OCI-LY3 (cell line): ENCODE measurements around the gene RTN4IP1.

Source experiments
- H2AFZ ChIP-seq: fragments of 200-600, 300-600 bp; shearing (Covaris generic); 2 replicates; pipeline ENCODE4 v1.6.0; 2014; ENCODE audit warnings: antibody characterized with exemption, low read depth, low read length
- H3K27ac ChIP-seq: fragments of 200-600, 300-600 bp; sonication (generic); 2 replicates; pipeline ENCODE4 v1.5.1; 2014; ENCODE audit warnings: mild to moderate bottlenecking, low read length, moderate library complexity, mixed read lengths
- H3K27me3 ChIP-seq: fragments of 200-600, 300-600 bp; sonication (generic); 2 replicates; pipeline ENCODE4 v1.6.1; 2014; ENCODE audit warnings: low read depth, low read length, mixed read lengths
- H3K36me3 ChIP-seq: fragments of 200-600, 300-600 bp; sonication (generic); replicated peaks from 2 replicates; pipeline ENCODE3; 2014; ENCODE audit warnings: low read depth, low read length, mixed read lengths
- H3K4me1 ChIP-seq: fragments of 300-600, 200-600 bp; sonication (generic); 2 replicates; pipeline ENCODE4 v1.6.1; 2014; ENCODE audit warnings: low read length, mixed read lengths
- H3K4me2 ChIP-seq: fragments of 200-600, 300-600 bp; sonication (generic); 2 replicates; pipeline ENCODE4 v1.6.1; 2014; ENCODE audit warnings: low read length, mixed read lengths
- H3K4me3 ChIP-seq: fragments of 300-600, 200-600 bp; sonication (generic); 2 replicates; pipeline ENCODE4 v1.5.1; 2014; ENCODE audit warnings: antibody characterized with exemption, mild to moderate bottlenecking, low read length, moderate library complexity
- H3K79me2 ChIP-seq: fragments of 300-600, 200-600 bp; shearing (Covaris generic); 2 replicates; pipeline ENCODE4 v1.6.1; 2014; ENCODE audit warnings: mild to moderate bottlenecking, low read length, mixed read lengths
- H3K9ac ChIP-seq: fragments of 300-600, 200-600 bp; shearing (Covaris generic); 2 replicates; pipeline ENCODE4 v1.6.0; 2014; ENCODE audit warnings: mild to moderate bottlenecking, low read length, moderate library complexity
- H3K9me3 ChIP-seq: fragments of 200-600, 300-600 bp; shearing (Covaris generic); 2 replicates; pipeline ENCODE4 v1.6.1; 2014; ENCODE audit warnings: low read length, mixed read lengths; ENCODE audit not compliant: insufficient read depth
- H4K20me1 ChIP-seq: fragments of 200-600, 300-600 bp; sonication (generic); 2 replicates; pipeline ENCODE4 v1.6.1; 2016; ENCODE audit warnings: low read length, mixed read lengths; ENCODE audit not compliant: insufficient read depth
- EZH2phosphoT487 ChIP-seq: fragments of 200-600 bp; shearing (Covaris generic); IDR thresholded peaks from 2 replicates; pipeline ENCODE4 v1.6.1; 2018; ENCODE audit warnings: antibody characterized with exemption, mixed run types, low read depth
- TF ChIP-seq, protein P1 (sequence below): fragments of 200-600, 300-600 bp; sonication (generic); IDR thresholded peaks from 2 replicates; pipeline ENCODE4 v1.5.1; 2014; ENCODE audit warnings: antibody characterized with exemption, low read length, low read depth

The RTN4IP1 gene, protein sequence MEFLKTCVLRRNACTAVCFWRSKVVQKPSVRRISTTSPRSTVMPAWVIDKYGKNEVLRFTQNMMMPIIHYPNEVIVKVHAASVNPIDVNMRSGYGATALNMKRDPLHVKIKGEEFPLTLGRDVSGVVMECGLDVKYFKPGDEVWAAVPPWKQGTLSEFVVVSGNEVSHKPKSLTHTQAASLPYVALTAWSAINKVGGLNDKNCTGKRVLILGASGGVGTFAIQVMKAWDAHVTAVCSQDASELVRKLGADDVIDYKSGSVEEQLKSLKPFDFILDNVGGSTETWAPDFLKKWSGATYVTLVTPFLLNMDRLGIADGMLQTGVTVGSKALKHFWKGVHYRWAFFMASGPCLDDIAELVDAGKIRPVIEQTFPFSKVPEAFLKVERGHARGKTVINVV

DNA sequence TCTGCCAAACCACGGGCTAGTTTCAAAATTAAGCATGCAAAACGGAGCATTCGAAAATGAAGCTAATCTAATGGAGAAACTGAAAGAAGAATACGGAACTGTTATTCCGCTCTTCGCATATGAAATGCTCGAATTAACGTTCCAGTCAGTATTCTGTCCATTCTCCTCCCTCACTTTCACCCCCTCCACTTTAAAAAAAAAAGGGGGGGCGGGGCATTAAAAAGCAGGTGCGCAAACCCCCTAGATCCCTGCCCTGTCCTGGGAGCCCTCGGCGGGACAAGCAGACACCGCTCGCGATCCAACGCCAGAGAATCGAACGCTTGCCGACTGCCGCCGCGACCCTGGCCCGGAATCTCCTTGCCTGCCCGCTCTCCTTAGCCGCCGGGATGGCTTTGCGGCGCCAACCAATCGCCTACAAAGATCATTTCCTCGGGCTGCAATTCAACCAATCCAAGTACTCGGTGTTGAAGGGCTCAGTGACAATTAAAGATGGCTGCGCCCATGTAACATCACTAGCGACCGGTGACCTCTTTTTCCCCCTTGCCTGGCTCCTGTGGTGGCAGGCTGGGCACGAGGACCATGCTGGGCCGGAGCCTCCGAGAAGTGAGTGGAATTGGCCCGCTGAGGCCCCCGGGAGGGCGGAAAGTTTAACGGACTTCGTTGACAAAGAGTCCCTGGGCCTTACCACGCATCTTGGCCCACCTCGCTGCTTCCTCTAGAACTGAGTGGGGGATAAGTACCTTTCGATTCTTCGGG, at the start of gene RTN4IP1, which contains the start of gene QRSL1:
RTN4IP1 (minus strand) TSS at position 396 of the 756 bp plus-strand sequence. CDS start 477 bp downstream, outside the sequence.
QRSL1 (plus strand) TSS at position 476 of the 756 bp plus-strand sequence; CDS start at position 580, 104 bp downstream.
- Histone ChIP-seq H3K4me2 (peak within 1 kb of the TSS; percentile 99), H2AFZ (no peak within 1 kb of the TSS), H3K9ac (peak within 1 kb of the TSS; percentile 95), H3K27me3 (no peaks in the 10 kb centered on the region), H3K79me2 (peaks cover 67% of the 10 kb centered on the region), H3K4me3 (peak within 1 kb of the TSS; percentile 96), H3K27ac (peak within 1 kb of the TSS; percentile 100), H3K36me3 (peaks cover 9% of the 10 kb centered on the region), H4K20me1 (no peaks in the 10 kb centered on the region), H3K4me1 (peaks cover 61% of the 10 kb centered on the region), H3K9me3 (no peaks in the 10 kb centered on the region)
- TF ChIP-seq, protein P1, sequence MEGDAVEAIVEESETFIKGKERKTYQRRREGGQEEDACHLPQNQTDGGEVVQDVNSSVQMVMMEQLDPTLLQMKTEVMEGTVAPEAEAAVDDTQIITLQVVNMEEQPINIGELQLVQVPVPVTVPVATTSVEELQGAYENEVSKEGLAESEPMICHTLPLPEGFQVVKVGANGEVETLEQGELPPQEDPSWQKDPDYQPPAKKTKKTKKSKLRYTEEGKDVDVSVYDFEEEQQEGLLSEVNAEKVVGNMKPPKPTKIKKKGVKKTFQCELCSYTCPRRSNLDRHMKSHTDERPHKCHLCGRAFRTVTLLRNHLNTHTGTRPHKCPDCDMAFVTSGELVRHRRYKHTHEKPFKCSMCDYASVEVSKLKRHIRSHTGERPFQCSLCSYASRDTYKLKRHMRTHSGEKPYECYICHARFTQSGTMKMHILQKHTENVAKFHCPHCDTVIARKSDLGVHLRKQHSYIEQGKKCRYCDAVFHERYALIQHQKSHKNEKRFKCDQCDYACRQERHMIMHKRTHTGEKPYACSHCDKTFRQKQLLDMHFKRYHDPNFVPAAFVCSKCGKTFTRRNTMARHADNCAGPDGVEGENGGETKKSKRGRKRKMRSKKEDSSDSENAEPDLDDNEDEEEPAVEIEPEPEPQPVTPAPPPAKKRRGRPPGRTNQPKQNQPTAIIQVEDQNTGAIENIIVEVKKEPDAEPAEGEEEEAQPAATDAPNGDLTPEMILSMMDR = no peak
- no peak for TF ChIP-seq EZH2phosphoT487

DNA sequence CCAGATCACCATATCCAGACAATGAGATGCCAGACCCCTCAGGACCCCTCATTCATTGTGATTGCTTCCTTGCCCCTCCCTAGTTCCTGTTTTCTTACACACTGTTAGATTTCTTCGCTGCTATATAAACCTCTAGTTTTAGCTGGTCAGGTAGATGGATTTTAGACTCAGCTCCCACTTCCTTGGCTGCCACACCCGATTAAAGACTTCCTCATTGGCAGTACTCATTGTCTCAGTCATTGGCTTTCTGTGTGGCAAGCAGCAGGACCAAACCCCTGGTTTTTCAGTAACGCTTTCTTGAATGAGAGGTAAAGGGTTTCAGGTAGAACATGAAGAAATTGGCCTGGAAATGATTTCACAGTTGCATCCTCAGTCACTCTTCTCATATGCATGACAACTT, 48.0 kb upstream of the RTN4IP1 start:
- Histone ChIP-seq H3K36me3 (peaks cover 2% of the 10 kb centered on the region), H3K9ac (no peak overlapping the region), H3K79me2 (no peaks in the 10 kb centered on the region), H3K27ac (peak overlapping the region; percentile 46; the same call in 1 of the 2 replicates), H4K20me1 (no peaks in the 10 kb centered on the region), H2AFZ (peak overlapping the region; percentile 86), H3K9me3 (no peaks in the 10 kb centered on the region), H3K27me3 (no peaks in the 10 kb centered on the region), H3K4me2 (peak overlapping the region; percentile 26; the same call in 1 of the 2 replicates), H3K4me1 (peaks cover 29% of the 10 kb centered on the region), H3K4me3 (no peak overlapping the region)
- no peak for TF ChIP-seq EZH2phosphoT487
- TF ChIP-seq, protein P1 = no peak

DNA sequence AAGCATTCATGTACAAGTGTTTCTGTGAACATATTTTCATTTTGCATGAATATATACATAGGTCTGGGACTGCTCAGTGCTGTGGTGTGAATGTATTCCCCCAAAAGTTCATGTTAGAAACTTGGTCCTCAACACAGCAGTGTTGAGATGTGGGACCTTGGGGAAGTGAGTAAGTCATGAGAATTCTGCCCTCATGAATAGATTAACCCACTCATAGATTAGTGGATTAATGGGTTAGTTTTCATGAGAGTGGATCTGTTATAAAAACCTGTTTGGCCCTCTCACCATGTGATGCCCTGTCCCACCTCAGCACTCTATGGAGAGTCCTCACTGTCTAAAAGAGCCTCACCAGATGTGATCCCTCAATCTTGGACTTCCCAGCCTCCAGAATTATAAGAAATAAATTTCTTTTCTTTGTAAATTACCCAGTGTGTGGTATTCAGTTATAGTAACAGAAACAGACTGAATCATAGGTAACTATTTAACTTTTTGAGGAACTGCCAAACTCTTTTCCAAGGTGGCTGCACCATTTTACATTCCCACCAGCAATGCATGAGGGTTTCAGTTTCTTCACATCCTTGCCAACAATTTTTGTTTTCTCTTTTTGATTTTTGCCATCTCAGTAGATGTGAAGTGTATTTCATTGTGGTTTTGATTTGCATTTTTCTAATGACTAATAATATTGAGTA, 45.4 kb upstream of the RTN4IP1 start:
- H3K4me1 ChIP-seq = peaks cover 29% of the 10 kb centered on the region
- H3K4me2 ChIP-seq = peak overlapping the region; percentile 17; the same call in 1 of the 2 replicates
- peaks cover 2% of the 10 kb centered on the region for H3K36me3 ChIP-seq
- H3K4me3 ChIP-seq = no peak overlapping the region
- no peaks in the 10 kb centered on the region for H3K9me3 ChIP-seq
- no peaks in the 10 kb centered on the region for H3K27me3 ChIP-seq
- no peak overlapping the region; the same call in 1 of the 2 replicates for H3K27ac ChIP-seq
- TF ChIP-seq, protein P1 = no peak
- no peak overlapping the region for H2AFZ ChIP-seq
- H3K9ac ChIP-seq = no peak overlapping the region
- H4K20me1 ChIP-seq = no peaks in the 10 kb centered on the region
- no peaks in the 10 kb centered on the region for H3K79me2 ChIP-seq

DNA sequence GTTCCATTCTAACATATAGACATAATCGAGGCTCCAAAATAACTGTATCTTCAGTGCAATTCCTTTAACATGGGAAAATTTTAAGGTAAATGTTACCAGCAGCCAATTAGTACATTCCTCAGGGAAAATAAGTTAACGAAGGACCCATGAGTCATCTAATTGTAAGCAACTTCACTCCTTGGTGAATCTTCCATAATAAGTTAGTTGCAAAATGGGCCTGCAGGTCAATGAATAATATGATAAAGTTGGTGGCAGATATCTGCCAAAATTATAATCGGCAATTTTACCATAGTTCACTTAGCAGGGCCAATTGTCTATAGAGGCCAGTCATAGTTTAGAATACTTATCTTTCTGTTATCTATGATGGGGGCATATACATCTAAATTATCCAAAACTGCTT, 42.4 kb upstream of the RTN4IP1 start:
- H3K79me2 ChIP-seq = no peaks in the 10 kb centered on the region
- H3K9me3 ChIP-seq = no peaks in the 10 kb centered on the region
- H3K4me2 ChIP-seq = no peak overlapping the region
- no peak overlapping the region for H2AFZ ChIP-seq
- no peak overlapping the region for H3K4me3 ChIP-seq
- peaks cover 8% of the 10 kb centered on the region for H3K36me3 ChIP-seq
- no peaks in the 10 kb centered on the region for H4K20me1 ChIP-seq
- no peak overlapping the region for H3K9ac ChIP-seq
- H3K4me1 ChIP-seq = peaks cover 44% of the 10 kb centered on the region
- no peak overlapping the region for H3K27ac ChIP-seq
- TF ChIP-seq EZH2phosphoT487 = no peak
- TF ChIP-seq, protein P1 = no peak
- no peaks in the 10 kb centered on the region for H3K27me3 ChIP-seq
